Stimulated activated naive CD4-positive, alpha-beta T cell (primary cell): Measurements from ENCODE around the gene COG3.
"Not testable (repeated sequence)": the region's sequence is repeated elsewhere in the genome, so short reads cannot be mapped to it uniquely, and the experiment has no call there.

Source experiments
- DNase-seq, 6 experiments: peaks; one replicate each; lab custom pipeline; 2025; lab: John Stamatoyannopoulos, UW

Gene COG3, protein sequence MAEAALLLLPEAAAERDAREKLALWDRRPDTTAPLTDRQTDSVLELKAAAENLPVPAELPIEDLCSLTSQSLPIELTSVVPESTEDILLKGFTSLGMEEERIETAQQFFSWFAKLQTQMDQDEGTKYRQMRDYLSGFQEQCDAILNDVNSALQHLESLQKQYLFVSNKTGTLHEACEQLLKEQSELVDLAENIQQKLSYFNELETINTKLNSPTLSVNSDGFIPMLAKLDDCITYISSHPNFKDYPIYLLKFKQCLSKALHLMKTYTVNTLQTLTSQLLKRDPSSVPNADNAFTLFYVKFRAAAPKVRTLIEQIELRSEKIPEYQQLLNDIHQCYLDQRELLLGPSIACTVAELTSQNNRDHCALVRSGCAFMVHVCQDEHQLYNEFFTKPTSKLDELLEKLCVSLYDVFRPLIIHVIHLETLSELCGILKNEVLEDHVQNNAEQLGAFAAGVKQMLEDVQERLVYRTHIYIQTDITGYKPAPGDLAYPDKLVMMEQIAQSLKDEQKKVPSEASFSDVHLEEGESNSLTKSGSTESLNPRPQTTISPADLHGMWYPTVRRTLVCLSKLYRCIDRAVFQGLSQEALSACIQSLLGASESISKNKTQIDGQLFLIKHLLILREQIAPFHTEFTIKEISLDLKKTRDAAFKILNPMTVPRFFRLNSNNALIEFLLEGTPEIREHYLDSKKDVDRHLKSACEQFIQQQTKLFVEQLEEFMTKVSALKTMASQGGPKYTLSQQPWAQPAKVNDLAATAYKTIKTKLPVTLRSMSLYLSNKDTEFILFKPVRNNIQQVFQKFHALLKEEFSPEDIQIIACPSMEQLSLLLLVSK

DNA sequence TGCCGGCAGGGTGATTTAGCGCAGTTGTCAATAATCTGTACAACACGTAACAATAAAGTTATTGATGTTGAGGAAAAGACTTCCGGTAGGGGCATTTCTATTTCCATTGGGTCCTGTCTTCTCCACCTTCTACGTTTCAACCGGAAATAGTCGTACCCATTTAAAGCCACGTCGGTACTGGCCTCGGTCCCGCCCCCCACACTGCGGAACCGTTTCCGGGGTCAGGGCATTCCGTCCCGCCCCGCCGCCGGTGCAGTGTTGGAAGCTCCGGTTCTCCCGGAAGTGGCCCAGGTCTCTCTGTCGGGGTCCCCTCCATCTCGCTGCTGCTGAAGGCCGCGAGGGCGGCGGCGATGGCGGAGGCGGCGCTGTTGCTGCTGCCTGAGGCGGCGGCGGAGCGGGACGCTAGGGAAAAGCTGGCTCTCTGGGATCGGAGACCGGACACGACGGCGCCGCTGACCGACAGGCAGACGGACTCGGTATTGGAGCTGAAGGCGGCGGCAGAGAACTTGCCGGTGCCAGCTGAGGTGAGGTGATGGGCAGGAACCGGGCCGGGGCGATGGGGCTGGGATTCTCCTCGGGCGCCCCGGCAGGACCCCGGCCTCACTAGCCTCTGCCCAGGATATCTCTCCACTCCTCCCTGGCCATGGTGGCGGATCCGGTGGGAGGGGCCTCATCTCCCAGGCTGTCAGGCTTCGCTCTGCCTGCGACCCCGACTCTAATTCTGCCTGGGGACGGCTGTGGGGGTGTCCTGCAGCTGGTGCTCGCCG is at the start of gene COG3:
COG3 (plus strand) TSS at position 253 of the 767 bp plus-strand sequence; CDS start at position 351, 98 bp downstream.
- peak; percentile 88 to 96 (median 94) for DNase-seq

DNA sequence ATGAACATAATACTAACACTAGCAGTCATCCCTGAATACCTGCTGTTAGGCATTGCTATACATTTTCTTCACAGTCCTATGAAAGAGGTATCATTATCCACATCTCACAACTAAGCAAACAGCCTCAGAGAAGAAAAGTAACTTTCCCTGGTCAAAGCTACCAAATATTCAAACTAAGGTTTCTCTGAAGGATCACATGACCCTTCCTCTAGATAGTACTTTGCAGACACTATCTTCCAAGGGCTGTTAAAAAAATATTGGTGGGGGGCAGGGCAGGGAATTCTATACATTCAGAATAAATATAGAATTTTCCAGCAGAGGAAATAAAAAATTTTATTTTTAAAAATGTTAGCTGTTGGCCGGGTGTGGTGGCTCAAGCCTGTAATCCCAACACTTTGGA is 49.6 kb upstream of the COG3 start:
- DNase-seq: no peak

DNA sequence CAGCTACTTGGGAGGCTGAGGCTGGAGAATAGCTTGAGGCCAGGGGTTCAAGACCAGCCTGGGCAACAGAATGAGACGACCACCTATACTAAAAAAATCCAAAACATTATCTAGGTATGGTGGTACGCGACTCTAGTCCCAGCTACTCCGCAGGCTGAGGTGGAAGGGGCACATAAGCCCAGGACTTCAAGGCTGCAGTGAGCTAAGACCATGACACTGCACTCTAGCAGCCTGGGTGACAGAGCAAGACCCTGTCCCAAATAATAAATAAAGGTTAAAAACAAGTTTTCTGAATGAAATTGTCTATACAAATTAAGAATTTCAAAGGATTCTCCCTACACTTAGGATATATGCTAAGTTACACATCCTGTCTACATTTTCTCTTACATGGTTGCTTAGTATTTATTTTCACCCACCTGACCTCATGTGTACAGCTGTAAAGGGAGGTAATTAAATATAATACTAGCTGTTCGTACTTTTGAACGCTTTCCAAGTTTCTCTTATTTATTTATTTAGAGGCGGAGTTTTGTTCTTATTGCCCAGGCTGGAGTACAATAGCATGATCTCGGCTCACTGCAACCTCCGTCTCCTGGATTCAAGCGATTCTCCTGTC is 48.1 kb upstream of the COG3 start:
- no peak for DNase-seq

DNA sequence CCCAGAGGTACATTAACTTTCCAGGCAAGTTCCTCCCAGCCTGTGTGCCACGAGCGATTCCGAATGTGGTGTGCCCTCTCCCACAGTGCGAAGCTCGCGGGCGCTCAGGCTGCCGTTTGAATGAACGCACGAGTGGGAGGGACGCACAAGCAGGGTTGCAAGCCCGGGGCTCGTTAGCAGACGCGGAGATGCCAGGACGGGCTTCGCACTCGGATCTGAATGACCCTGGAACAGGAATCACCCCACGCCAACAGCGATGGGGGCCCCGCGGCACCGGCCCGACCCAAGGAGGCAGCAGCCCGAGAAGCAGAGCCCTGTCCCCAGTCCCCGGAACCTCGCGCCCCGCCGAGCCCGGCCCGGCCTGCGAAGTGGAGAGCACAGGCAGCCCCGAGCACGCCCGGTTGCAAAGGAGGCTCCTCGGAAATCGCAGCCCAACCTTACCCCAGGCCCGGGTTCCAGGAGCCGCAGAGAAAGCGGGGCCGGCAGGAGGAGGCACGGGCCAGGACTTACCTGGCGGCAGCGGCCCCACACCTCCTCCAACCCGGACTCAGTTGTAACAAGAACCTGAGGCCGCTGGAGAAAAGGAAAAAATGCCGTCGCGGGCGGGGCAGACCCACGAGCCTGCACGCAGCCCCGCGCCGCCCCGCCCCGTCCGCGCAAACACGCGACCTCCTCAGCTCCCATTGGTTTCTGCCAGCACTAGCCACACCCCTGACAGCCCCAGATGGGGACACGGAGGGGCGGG is 46.8 kb upstream of the COG3 start, which contains the start of gene SLC25A30:
SLC25A30 (minus strand) TSS at position 584 of the 745 bp plus-strand sequence. CDS start 6,948 bp downstream, outside the sequence.
- peak; percentile 82 to 92 (median 87) for DNase-seq

DNA sequence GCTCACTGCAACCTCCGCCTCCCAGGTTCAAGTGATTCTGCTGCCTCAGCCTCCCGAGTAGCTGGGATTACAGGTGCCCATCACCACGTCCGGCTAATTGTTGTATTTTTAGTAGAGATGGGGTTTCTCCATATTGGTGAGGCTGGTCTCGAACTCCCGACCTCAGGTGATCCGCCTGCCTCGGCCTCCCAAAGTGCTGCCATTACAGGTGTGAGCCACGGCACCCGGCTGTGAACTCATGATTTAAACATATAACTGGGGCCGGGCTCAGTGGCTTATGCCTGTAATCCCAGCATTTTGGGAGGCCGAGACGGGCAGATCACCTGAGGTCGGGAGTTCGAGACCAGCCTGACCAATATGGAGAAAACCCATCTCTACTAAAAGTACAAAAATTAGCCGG is 45.4 kb upstream of the COG3 start:
- not testable (repeated sequence) for DNase-seq

DNA sequence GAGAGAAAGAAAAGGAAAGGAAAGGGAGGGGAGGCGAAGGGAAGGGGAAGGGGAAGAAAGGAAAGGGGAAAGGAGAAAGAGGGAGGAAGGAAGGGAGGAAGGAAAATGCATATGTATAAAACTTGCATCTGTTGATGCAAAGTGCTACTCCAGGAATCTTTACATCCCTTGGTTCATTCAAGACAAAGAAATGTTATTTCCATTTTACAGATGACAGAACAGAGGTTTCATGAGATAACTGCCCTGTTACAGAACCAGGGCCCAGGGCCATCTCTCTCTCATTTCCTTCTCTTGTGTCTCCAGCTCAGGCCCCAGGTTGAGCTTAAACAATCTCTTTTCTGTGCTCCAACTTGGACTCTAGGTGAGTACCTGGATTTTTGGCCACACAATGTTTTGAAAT is 44.8 kb upstream of the COG3 start:
- DNase-seq: no peak

DNA sequence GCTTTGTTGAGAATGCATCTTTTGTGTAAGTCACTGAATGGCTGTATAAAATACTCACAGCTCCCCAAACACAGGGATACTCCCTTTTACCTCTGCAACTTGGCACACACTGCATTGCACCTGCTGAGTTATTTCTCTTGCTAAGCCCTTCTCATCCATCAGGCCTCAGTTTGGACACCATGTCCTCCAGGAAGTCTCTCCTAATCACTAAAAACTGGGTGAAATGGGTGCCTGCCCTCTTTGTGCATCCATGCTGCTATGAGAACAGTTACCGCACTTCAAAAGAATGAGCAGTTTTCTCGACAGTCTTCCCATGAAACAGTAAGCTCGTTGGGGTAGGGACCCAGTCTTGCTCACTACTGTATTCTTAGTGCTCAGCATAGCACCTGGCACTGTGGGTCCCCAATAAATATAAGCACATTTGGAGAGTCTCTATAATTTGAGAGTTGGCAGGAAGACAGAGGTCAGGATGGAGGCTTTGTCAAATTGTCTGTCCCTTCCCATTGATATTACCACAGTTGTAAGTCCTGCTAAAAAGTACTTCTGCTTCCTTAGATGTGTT is 41.9 kb upstream of the COG3 start:
- DNase-seq: peak in 3 of 6 experiments; percentile 9 to 28 (median 19)

DNA sequence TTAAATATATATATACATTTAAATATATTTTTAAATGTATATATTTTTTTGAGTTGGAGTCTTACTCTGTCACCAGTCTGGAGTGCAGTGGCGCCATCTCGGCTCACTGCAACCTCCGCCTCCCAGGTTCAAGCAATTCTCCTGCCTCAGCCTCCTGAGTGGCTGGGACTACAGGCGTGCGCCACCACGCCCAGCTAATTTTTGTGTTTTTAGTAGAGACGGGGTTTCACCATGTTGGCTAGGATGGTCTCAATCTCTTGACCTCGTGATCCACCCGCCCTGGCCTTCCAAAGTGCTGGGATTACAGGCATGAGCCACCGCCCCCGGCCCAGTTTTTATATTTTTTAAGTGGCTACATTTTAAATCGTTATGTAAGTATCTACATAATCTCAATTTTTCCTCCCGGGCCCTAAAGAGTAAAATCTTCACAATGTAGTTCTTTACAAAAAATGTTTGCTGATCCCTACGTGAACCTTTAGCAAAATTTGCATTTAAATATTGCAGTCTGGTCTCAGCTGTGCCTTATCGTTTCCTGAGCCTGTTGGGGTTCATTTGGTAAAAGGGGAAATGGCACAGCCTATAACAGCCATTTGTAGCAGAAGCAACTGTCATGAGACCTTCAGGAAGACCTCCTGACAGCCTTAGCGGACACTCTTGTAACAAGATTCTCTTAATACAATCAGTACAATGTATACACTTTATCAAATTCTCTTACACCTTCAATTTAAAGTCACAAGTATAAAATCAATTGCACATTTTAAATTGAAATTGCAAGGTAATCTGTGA is 38.5 kb upstream of the COG3 start:
- peak in 3 of 6 experiments; percentile 14 to 40 (median 18) for DNase-seq

DNA sequence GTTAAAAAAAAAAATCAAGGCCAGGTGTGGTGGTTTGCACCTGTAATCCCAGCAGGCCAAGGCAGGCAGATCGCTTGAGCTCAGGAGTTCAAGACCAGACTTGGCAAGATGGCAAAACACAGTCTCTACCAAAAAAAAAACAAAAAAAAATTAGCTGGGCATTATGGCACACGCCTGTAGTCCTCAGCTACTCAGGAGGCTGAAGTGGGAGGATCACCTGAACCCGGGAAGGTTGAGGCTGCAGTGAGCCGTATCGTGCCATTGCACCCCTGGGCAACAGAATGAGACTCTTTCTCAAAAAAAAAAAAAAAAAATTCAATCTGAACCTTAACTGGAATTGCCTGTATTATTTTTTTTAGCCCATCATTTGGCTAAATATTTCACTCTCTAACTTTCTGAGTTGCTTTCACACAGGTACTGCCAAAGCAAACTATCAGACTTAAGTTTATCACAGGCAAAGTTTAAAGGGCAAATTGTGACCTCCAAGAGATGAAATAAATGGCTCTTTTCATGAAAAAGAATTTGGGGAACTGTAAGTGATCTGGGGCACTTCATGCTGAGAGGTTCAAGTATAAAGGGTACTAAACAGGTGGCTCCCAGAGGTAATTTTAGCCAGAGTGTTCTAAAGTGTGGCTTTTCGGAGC is 31.9 kb upstream of the COG3 start:
- DNase-seq: no peak

DNA sequence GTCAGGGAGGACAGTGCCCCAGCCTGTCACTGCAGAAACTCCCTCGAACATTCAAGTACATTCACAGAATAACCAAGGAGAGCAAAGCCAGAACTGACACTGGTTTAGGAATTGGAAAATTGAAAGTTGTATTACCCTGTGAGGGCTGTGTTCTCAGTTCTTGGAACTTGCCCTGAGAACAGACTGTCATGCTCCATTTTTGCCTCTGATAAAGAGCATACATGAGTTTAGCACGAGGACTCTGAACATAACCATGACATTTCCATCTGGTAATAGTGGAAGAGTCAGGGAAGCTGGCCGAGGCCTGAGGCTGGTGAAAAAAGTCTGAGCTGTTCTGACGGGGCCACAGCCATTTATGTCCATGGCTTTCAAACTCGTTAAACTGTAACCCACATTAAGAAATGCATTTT is 31.4 kb upstream of the COG3 start:
- DNase-seq: no peak

DNA sequence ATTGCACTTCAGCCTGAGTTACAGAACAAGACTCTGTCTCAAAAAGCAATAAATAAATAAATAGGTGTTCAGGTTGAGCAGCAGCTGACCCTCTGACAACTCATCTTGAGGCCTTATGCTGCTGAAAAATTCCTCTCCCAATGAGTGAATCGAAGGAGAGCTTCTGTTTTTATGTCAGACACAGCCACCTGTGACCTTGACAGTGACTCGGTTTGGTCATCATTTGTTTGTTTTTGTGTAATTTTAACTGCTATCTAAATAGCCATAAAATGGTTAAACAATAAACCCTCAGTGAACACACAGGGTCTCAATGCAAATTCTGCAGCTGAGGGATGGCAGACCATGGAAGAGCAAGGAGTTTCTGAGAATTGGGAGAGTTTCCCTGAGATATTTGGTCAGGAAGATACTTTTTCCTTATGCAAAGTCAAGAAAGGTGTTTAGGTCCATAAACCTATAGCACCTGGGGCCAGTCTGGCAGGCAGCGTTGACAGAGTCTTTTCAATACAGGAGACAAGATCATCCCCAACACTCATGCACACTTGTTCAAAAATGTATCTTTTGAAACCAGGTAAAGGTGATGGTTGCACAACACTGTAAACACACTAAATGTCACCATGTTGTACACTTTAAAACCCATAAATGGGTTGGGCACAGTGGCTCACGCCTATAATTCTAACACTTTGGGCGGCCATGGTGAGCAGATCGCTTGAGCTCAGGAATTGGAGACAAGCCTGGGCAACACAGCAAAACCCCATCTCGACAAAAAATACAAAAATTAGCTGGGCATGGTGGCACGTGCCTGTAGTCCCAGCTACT is 30.0 kb upstream of the COG3 start:
- no peak for DNase-seq

DNA sequence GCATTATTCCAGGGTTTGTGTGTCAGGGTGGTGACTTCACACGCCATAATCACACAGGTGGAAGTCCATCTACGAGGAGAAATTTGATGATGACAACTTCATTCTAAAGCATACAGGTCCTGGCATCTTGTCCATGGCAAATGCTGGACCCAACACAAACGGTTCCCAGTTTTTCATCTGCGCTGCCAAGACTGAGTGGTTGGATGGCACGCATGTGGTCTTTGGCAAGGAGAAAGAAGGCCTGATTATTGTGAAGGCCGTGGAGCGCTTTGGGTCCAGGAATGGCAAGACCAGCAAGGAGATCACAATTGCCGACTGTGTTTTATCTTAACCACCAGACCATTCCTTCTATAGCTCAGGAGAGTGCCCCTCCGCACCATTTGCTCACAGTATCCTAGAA is 28.4 kb upstream of the COG3 start:
- DNase-seq: no peak

DNA sequence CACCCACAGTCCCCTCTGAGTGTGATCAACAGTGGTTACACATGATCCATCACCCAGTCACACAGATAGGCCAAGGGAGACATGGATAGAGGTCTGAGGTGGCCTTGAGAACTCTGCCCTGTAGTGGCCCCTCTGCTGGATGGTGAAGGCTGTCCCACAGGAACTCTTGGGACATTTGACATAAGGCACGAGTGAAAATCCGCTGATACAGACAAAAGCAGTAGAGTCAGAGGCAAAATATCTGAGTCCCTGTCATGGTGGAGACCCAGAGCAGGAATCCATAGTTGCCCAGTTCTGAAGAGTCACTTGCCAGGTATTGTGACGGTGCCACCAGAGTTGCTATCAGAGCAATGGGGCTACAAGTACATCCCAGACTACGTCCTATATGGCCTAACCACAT is 27.8 kb upstream of the COG3 start:
- no peak for DNase-seq

DNA sequence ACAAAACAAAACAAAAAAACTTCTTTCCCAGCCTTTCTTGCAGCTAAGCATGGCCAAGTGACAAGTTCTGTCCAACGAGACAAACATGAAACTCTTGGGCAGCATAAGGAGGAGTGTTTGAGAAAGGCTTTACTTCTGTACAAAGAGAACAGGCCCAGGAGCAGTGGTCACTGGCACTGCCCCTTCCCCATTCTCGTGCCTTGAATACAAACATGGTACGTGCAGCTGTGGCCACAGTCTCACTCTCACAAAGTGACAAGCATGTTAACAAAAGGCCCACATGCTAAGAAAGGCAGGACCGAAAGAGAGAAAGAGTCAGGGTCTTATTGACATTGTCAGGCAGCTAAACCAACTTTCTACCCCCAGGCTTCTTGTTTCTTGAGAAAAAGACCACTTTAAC is 26.8 kb upstream of the COG3 start:
- DNase-seq: no peak

DNA sequence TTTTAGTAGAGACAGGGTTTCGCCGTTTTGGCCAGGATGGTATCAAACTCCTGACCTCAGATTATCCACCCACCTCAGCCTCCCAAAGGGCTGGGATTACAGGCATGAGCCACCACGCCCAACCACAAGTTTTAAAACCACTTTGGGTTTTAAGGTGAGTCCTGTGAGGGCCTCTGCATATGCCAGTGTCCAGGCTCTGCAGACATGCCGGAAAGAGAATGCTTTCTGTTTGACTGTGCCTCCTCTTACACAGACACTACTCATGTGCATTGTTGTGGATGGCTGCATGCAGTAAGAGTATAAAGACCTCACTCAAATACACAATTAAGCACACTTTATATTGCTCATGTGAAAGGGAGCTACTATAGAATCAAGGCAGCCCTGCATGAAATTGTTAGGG is 25.7 kb upstream of the COG3 start:
- DNase-seq: no peak

DNA sequence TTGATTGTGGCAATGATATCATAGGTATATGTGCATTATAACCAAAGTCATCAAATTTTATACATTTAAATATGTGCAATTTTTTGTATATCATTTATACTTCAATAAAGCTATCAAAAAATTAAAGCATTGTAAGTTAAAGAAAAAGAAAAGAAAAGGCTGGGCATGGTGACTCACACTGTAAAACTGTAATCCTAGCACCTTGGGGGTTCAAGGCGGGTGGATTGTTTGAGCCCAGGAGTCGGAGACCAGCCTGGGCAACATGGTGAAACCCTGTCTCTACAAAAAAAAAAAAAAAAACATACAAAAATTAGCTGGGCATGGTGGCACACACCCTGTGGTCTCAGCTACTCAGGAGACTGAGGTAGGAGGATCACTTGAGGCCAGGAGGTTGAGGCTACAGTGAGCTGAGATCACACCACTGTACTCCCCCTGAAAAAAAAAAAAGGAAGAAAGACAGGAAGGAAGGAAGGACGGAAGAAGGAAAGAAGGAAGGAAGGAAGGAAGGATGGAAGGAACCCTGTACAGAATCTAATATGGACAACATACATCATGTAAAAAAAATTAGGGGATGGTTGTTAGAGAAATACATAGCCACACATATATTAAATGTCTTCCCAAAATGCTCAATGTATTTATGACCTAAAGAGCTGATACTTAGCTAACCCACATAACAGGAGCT is 24.8 kb upstream of the COG3 start:
- no peak for DNase-seq

DNA sequence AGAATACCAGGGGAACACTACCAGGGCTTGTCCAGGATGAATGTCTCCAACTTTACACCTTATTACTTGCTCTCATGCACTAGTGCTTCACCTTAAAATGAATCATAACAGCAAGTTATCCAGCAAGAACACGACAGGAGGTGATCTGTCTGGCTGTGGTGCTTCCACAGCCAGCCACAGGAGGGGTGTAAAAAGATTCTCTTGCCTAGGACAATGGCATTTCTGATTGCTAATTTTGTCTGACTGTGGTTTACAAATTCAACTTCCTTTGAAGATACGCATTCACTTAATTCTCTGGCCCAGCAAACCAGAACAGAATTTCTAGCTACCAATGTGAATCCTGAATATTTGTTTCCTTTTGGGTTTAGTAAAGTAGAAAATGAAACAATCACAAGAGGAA is 23.1 kb upstream of the COG3 start:
- no peak for DNase-seq

DNA sequence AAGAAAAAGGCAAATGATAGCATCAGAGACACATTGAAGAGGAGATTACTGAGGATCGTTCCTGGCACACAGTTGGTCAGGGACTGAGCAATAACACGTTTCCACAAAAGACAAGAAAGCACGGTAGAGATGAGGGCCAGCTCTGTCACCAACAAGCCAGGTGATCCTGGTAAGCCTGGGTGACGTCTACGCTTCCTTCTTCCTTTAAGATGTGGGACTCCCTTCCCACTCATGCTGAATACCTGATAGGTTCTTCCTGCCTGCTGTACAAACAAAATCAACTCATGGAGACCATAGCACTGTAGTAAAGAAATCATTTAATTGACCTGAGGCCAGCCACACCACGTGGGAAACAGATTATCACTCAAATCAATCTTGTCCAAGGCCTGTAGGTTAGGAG is 19.7 kb upstream of the COG3 start:
- DNase-seq: no peak
